GM23248 (cell line): ENCODE data around the gene LPP.

ENCODE experiments used
- EZH2 ChIP-seq: fragments of 200-600 bp; sonication (generic); IDR thresholded peaks from 2 replicates; pipeline ENCODE4 v1.6.1; 2018; ENCODE audit warnings: antibody characterized with exemption, mild to moderate bottlenecking; ENCODE audit not compliant: insufficient read depth, poor library complexity, severe bottlenecking
- EZH2phosphoT487 ChIP-seq: fragments of 200-600 bp; sonication (generic); IDR thresholded peaks from 2 replicates; pipeline ENCODE4 v1.6.1; 2018; ENCODE audit warnings: antibody characterized with exemption, moderate library complexity, mild to moderate bottlenecking, low read depth; ENCODE audit not compliant: insufficient read depth

GRCh38 chr3:188236271-188236670 is 82.3 kb downstream of the LPP start:
- TF ChIP-seq EZH2, result no peak
- TF ChIP-seq EZH2phosphoT487, result no peak
